HUES6 (cell line): ENCODE data around the gene AFF3.

ENCODE experiments used
- H3K27ac ChIP-seq: 2 replicates; pipeline ENCODE4 v1.7.0; 2013; ENCODE audit warnings: low read depth, mild to moderate bottlenecking, low read length, inconsistent platforms
- H3K27me3 ChIP-seq: 2 replicates; pipeline ENCODE4 v1.6.1; 2013; ENCODE audit warnings: low read length; ENCODE audit not compliant: control insufficient read depth, insufficient read depth
- H3K36me3 ChIP-seq: 2 replicates; pipeline ENCODE4 v1.6.1; 2013; ENCODE audit warnings: low read length; ENCODE audit not compliant: control insufficient read depth, insufficient read depth
- H3K4me1 ChIP-seq: 2 replicates; pipeline ENCODE4 v1.6.1; 2013; ENCODE audit warnings: low read length; ENCODE audit not compliant: control insufficient read depth, insufficient read depth
- H3K4me3 ChIP-seq: 2 replicates; pipeline ENCODE4 v1.5.1; 2013; ENCODE audit warnings: low read depth, low read length
- H3K9ac ChIP-seq: one replicate; pipeline ENCODE4 v1.6.1; 2013; ENCODE audit warnings: mild to moderate bottlenecking, low read length
- H3K9me3 ChIP-seq: 2 replicates; pipeline ENCODE4 v1.6.1; 2013; ENCODE audit warnings: low read depth, low read length; ENCODE audit not compliant: control insufficient read depth, insufficient read depth

The AFF3 gene

GRCh38 chr2:99608861-99609260 lies 533.5 kb downstream of the AFF3 start:
- H3K9me3 ChIP-seq: no peaks in the 10 kb centered on the region
- no peak overlapping the region for H3K9ac ChIP-seq
- H3K27ac ChIP-seq: no peak overlapping the region
- no peak overlapping the region for H3K4me3 ChIP-seq
- H3K27me3 ChIP-seq: no peaks in the 10 kb centered on the region
- no peaks in the 10 kb centered on the region for H3K4me1 ChIP-seq
- no peaks in the 10 kb centered on the region for H3K36me3 ChIP-seq

GRCh38 chr2:99607861-99608491 lies 534.4 kb downstream of the AFF3 start:
- Histone ChIP-seq H3K36me3 (no peaks in the 10 kb centered on the region), H3K4me1 (no peaks in the 10 kb centered on the region), H3K9ac (no peak overlapping the region), H3K9me3 (no peaks in the 10 kb centered on the region), H3K27me3 (no peaks in the 10 kb centered on the region), H3K4me3 (no peak overlapping the region), H3K27ac (no peak overlapping the region)

- Histone ChIP-seq H3K9ac (no peak overlapping the region), H3K27me3 (no peaks in the 10 kb centered on the region), H3K36me3 (no peaks in the 10 kb centered on the region), H3K9me3 (no peaks in the 10 kb centered on the region), H3K4me3 (no peak overlapping the region), H3K4me1 (0 out of 2 replicates have a peak, but pooled peaks cover 3% of the 10 kb centered on the region), H3K27ac (no peak overlapping the region)
Measured at GRCh38 chr2:99607454-99607853, 534.9 kb downstream of the AFF3 start.

GRCh38 chr2:99605036-99605435 lies 537.4 kb downstream of the AFF3 start:
- Histone ChIP-seq H3K36me3 (no peaks in the 10 kb centered on the region), H3K9me3 (no peaks in the 10 kb centered on the region), H3K4me3 (no peak overlapping the region), H3K27ac (no peak overlapping the region), H3K9ac (no peak overlapping the region), H3K27me3 (no peaks in the 10 kb centered on the region), H3K4me1 (peaks cover 14% of the 10 kb centered on the region; the same call in 1 of the 2 replicates)

GRCh38 chr2:99602476-99602875 lies 539.9 kb downstream of the AFF3 start:
- Histone ChIP-seq H3K27ac (no peak overlapping the region), H3K36me3 (no peaks in the 10 kb centered on the region), H3K4me1 (peaks cover 14% of the 10 kb centered on the region; the same call in 1 of the 2 replicates), H3K4me3 (no peak overlapping the region), H3K9me3 (no peaks in the 10 kb centered on the region), H3K9ac (no peak overlapping the region), H3K27me3 (no peaks in the 10 kb centered on the region)

DNA sequence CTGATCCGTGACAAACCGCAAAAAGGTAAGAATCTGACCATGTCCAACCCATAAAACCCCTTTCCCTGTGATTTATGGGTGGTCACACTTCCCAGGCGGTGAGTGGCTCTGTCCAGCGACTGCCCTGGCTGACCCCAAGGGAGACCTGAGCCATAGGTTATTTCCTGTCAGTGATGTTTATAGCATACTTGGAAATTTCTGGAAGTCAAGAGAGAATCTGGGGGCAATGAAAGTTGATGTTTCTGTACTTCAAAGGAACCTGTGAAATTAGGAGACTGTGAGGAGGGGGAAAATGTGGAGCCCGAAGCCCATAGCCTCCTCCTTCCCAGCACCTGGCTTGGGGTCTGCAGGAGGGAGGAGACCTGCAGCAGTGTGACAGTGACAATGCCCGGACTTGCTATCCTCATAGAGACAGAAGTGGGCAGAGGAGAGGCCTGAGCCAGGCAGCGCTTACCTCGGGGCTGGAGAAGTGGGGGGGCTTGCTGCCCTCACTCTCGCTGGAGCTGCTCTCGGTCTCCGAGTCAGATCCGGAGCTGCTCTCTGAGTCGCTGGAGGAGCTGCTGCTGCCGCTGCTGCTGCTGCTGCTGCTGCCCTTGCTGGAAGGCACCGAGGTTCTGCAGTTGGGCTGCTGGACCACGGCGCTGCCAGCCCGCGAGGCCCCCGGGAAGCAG lies 541.3 kb downstream of the AFF3 start:
- Histone ChIP-seq H3K4me1 (peaks cover 14% of the 10 kb centered on the region; the same call in 1 of the 2 replicates), H3K27ac (no peak overlapping the region), H3K27me3 (no peaks in the 10 kb centered on the region), H3K9ac (no peak overlapping the region), H3K9me3 (no peaks in the 10 kb centered on the region), H3K36me3 (no peaks in the 10 kb centered on the region), H3K4me3 (no peak overlapping the region)

GRCh38 chr2:99598441-99598840 lies 543.9 kb downstream of the AFF3 start:
- Histone ChIP-seq H3K9me3 (no peaks in the 10 kb centered on the region), H3K27me3 (no peaks in the 10 kb centered on the region), H3K36me3 (no peaks in the 10 kb centered on the region), H3K4me3 (no peak overlapping the region), H3K9ac (no peak overlapping the region), H3K4me1 (peaks cover 14% of the 10 kb centered on the region; the same call in 1 of the 2 replicates), H3K27ac (no peak overlapping the region)

- Histone ChIP-seq H3K4me3 (no peak overlapping the region), H3K27ac (no peak overlapping the region), H3K9me3 (no peaks in the 10 kb centered on the region), H3K36me3 (no peaks in the 10 kb centered on the region), H3K4me1 (peaks cover 12% of the 10 kb centered on the region; the same call in 1 of the 2 replicates), H3K9ac (no peak overlapping the region), H3K27me3 (no peaks in the 10 kb centered on the region)
Measured at GRCh38 chr2:99597616-99598015, 544.8 kb downstream of the AFF3 start.

DNA sequence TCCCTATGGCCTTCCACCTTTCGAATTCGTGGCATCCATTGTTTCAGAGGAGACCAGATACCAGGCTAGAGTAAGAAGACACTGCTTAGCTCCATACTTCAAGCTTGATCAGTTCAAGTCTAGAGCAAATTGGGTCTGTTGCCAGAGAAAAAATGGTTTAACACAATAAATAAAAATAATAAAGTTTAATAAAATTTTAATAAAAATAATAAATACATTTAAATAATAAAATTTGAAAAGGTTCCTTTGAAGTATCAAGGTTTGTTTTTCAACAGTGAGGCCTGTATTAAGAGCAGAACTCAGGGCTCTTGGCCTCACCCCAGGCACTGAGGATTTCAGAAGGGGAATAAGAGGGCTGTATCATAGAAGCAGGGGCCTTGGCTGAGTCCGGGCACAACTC lies 547.0 kb downstream of the AFF3 start:
- H3K36me3 ChIP-seq: no peaks in the 10 kb centered on the region
- H3K27ac ChIP-seq: no peak overlapping the region
- no peaks in the 10 kb centered on the region for H3K4me1 ChIP-seq
- no peak overlapping the region for H3K4me3 ChIP-seq
- no peaks in the 10 kb centered on the region for H3K9me3 ChIP-seq
- no peak overlapping the region for H3K9ac ChIP-seq
- no peaks in the 10 kb centered on the region for H3K27me3 ChIP-seq

GRCh38 chr2:99593692-99594427 lies 548.5 kb downstream of the AFF3 start:
- no peaks in the 10 kb centered on the region for H3K9me3 ChIP-seq
- H3K9ac ChIP-seq: no peak overlapping the region
- no peak overlapping the region for H3K27ac ChIP-seq
- H3K27me3 ChIP-seq: no peaks in the 10 kb centered on the region
- H3K4me3 ChIP-seq: no peak overlapping the region
- H3K4me1 ChIP-seq: no peaks in the 10 kb centered on the region
- H3K36me3 ChIP-seq: no peaks in the 10 kb centered on the region

DNA sequence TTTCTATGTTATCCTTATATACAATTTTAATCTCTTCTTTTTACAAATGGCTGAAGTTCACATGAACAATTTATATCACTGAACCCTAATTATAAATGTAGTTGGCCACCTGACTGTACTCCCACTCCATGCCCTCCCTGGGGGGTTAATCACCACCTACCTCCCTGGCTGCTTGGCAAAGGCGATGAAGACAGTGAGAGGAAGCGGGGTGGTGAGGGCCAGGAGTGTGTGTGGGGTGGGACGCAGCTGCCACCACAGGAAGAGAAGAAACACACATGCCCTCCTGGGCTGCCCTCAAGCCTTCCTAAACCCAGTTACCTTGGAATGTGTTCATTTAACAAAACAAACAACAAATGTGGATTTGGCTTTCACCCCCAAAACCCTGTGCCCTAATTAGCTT lies 565.6 kb downstream of the AFF3 start:
- Histone ChIP-seq H3K36me3 (no peaks in the 10 kb centered on the region), H3K27me3 (no peaks in the 10 kb centered on the region), H3K27ac (no peak overlapping the region), H3K9ac (no peak overlapping the region), H3K4me3 (no peak overlapping the region), H3K9me3 (no peaks in the 10 kb centered on the region), H3K4me1 (peaks cover 13% of the 10 kb centered on the region)
